CD4-positive, alpha-beta memory T cell (primary cell): ENCODE results near the gene GALNT13. TPM values are rescaled to one million over a fixed set of nuclear protein-coding genes. Genes with fewer than 3 reads are reported as not detected.

Experiments used
- CTCF ChIA-PET: fragments of 350-600 bp; sonication (Branson Sonifier 250); formaldehyde crosslinking; loops from one replicate; lab custom pipeline; 2021; ENCODE audit warnings: inconsistent platforms; ENCODE audit not compliant: partially characterized antibody; lab: Charles Lee
- POLR2A ChIA-PET: fragments of 350-600 bp; sonication (Branson Sonifier 250); formaldehyde crosslinking; loops from one replicate; lab custom pipeline; 2021; ENCODE audit not compliant: partially characterized antibody; lab: Charles Lee
- DNase-seq, 5 donors: peaks; one replicate each; pipeline versions ENCODE4 v3.0.0 to v3.0.0-alpha.2; 2020 to 2022; ENCODE audit warnings: mixed read lengths in 1 of 5
- H3K27ac ChIP-seq: one replicate; pipeline ENCODE4 v1.7.0; 2013; ENCODE audit warnings: low read depth, low read length
- H3K27me3 ChIP-seq: 2 replicates; pipeline ENCODE4 v1.7.0; 2013; ENCODE audit warnings: mild to moderate bottlenecking, low read length, moderate library complexity; ENCODE audit not compliant: insufficient read depth
- H3K36me3 ChIP-seq: 2 replicates; pipeline ENCODE4 v1.7.0; 2013; ENCODE audit warnings: mild to moderate bottlenecking, low read length, moderate library complexity; ENCODE audit not compliant: insufficient read depth
- H3K4me1 ChIP-seq: 2 replicates; pipeline ENCODE4 v1.7.0; 2013; ENCODE audit warnings: mild to moderate bottlenecking, low read length, moderate library complexity; ENCODE audit not compliant: insufficient read depth
- H3K4me3 ChIP-seq, 2 donors: one replicate each; pipeline ENCODE4 v1.7.0; 2013; ENCODE audit warnings: low read length in 2 of 2, mild to moderate bottlenecking in 1 of 2
- H3K9me3 ChIP-seq, 2 donors: one replicate each; pipeline ENCODE4 v1.7.0; 2013; ENCODE audit warnings: low read length in 2 of 2, control low read depth in 1 of 2; ENCODE audit not compliant: control insufficient read depth in 1 of 2
- H3K27ac Mint-ChIP-seq, 7 donors: one replicate each; pipeline ENCODE4 v1.8.0; 2020 to 2021; ENCODE audit warnings: mixed read lengths in 7 of 7, mild to moderate bottlenecking in 6 of 7, inconsistent platforms in 3 of 7, moderate library complexity in 3 of 7
- H3K27me3 Mint-ChIP-seq, 2 donors: one replicate each; pipeline ENCODE4 v1.8.0; 2020 to 2021; ENCODE audit warnings: mixed read lengths in 2 of 2
- H3K36me3 Mint-ChIP-seq, 2 donors: one replicate each; pipeline ENCODE4 v1.8.0; 2020 to 2021; ENCODE audit warnings: mixed read lengths in 2 of 2, inconsistent platforms in 1 of 2, mild to moderate bottlenecking in 1 of 2
- H3K4me1 Mint-ChIP-seq, 4 donors: one replicate each; pipeline ENCODE4 v1.8.0; 2020 to 2021; ENCODE audit warnings: mixed read lengths in 4 of 4, mild to moderate bottlenecking in 1 of 4
- H3K4me3 Mint-ChIP-seq, 8 donors: one replicate each; pipeline ENCODE4 v1.8.0; 2020 to 2021; ENCODE audit warnings: mixed read lengths in 8 of 8, mild to moderate bottlenecking in 7 of 8, moderate library complexity in 6 of 8, inconsistent platforms in 3 of 8
- H3K9me3 Mint-ChIP-seq, 8 donors: one replicate each; pipeline ENCODE4 v1.8.0; 2020 to 2021; ENCODE audit warnings: mixed read lengths in 8 of 8, mild to moderate bottlenecking in 5 of 8, inconsistent platforms in 3 of 8, moderate library complexity in 1 of 8
- intact Hi-C: fragments of 100-400 bp; cut with micrococcal nuclease; formaldehyde crosslinking; loops from one replicate; pipeline ENCODE4 v1.15.1; 2023
- polyA plus RNA-seq, 2 donors: library from polyadenylated mRNA; unstranded; fragments of 300-500 nt; fragmentation: Illumina TruSeq; gene quantifications; one replicate each; pipeline ENCODE4 v1.2.3, GENCODE V29; 2021
- total RNA-seq, 2 experiments: library from RNA; stranded (reverse); gene quantifications; one replicate each; pipeline ENCODE4 v1.2.3, GENCODE V29; 2021

Gene GALNT13
- total and polyA plus RNA-seq, 4 experiments from 2014 or later: 0.79 TPM; not detected in 3

GRCh38 chr2:154428022-154428421 lies 556.3 kb downstream of the GALNT13 start:
- Histone ChIP-seq H3K27me3 (no peaks in the 10 kb centered on the region), H3K27ac (no peak overlapping the region), H3K4me1 (no peaks in the 10 kb centered on the region), H3K36me3 (no peaks in the 10 kb centered on the region), H3K9me3 (no peaks in the 10 kb centered on the region), H3K4me3 (no peak overlapping the region)
- DNase-seq: no peak
- Mint-ChIP-seq H3K4me3 (no peak overlapping the region), H3K36me3 (no peaks in the 10 kb centered on the region), H3K4me1 (no peaks in the 10 kb centered on the region), H3K9me3 (peaks cover 0 to 9% (median 5%) of the 10 kb centered on the region in 8 donors), H3K27ac (no peak overlapping the region), H3K27me3 (no peaks in the 10 kb centered on the region)
- ChIA-PET CTCF (no interaction called here), POLR2A (no interaction called here)
- intact Hi-C loops: no loop called here

GRCh38 chr2:154433010-154433409 lies 561.3 kb downstream of the GALNT13 start:
- no peak for DNase-seq
- H3K4me3 ChIP-seq: no peak overlapping the region
- no peaks in the 10 kb centered on the region for H3K36me3 ChIP-seq
- Mint-ChIP-seq H3K27ac (no peak overlapping the region), H3K27me3 (no peaks in the 10 kb centered on the region), H3K4me3 (no peak overlapping the region), H3K4me1 (no peaks in the 10 kb centered on the region), H3K36me3 (no peaks in the 10 kb centered on the region), H3K9me3 (peaks cover 0 to 16% (median 4%) of the 10 kb centered on the region in 8 donors)
- ChIA-PET POLR2A (no interaction called here), CTCF (no interaction called here)
- no peaks in the 10 kb centered on the region for H3K9me3 ChIP-seq
- no peak overlapping the region for H3K27ac ChIP-seq
- no peaks in the 10 kb centered on the region for H3K4me1 ChIP-seq
- intact Hi-C loops: no loop called here
- H3K27me3 ChIP-seq: no peaks in the 10 kb centered on the region

- POLR2A ChIA-PET: no interaction called here
- Histone ChIP-seq H3K4me3 (no peak overlapping the region), H3K9me3 (no peaks in the 10 kb centered on the region), H3K36me3 (no peaks in the 10 kb centered on the region), H3K27me3 (no peaks in the 10 kb centered on the region), H3K27ac (no peak overlapping the region), H3K4me1 (no peaks in the 10 kb centered on the region)
- H3K4me1 Mint-ChIP-seq: no peaks in the 10 kb centered on the region
- H3K27ac Mint-ChIP-seq: no peak overlapping the region
- H3K9me3 Mint-ChIP-seq: peaks cover 0 to 9% (median 1%) of the 10 kb centered on the region in 8 donors
- CTCF ChIA-PET: no interaction called here
- H3K4me3 Mint-ChIP-seq: no peak overlapping the region
- DNase-seq: no peak
- H3K27me3 Mint-ChIP-seq: no peaks in the 10 kb centered on the region
- intact Hi-C loops: no loop called here
- no peaks in the 10 kb centered on the region for H3K36me3 Mint-ChIP-seq
These were observed 565.4 kb downstream of the GALNT13 start for GRCh38 chr2:154437104-154437503.

GRCh38 chr2:154439156-154439555 lies 567.4 kb downstream of the GALNT13 start:
- ChIA-PET POLR2A (interaction anchor here (1.3 kb wide), 1 partner anchor 12 kb away, joined by 3 read pairs; no protein-coding TSS in a partner anchor), CTCF (no interaction called here)
- Mint-ChIP-seq H3K4me3 (no peak overlapping the region), H3K4me1 (no peaks in the 10 kb centered on the region), H3K27ac (no peak overlapping the region), H3K36me3 (no peaks in the 10 kb centered on the region), H3K9me3 (peaks cover 0 to 5% (median 0%) of the 10 kb centered on the region in 8 donors), H3K27me3 (no peaks in the 10 kb centered on the region)
- intact Hi-C loops: no loop called here
- H3K9me3 ChIP-seq: no peaks in the 10 kb centered on the region
- no peaks in the 10 kb centered on the region for H3K27me3 ChIP-seq
- H3K4me3 ChIP-seq: no peak overlapping the region
- no peak for DNase-seq
- no peaks in the 10 kb centered on the region for H3K4me1 ChIP-seq
- no peak overlapping the region for H3K27ac ChIP-seq
- no peaks in the 10 kb centered on the region for H3K36me3 ChIP-seq

- Mint-ChIP-seq H3K9me3 (peaks cover 0 to under 1% (median 0%) of the 10 kb centered on the region in 8 donors), H3K27ac (no peak overlapping the region), H3K36me3 (no peaks in the 10 kb centered on the region), H3K4me3 (no peak overlapping the region), H3K27me3 (no peaks in the 10 kb centered on the region), H3K4me1 (no peaks in the 10 kb centered on the region)
- Histone ChIP-seq H3K27ac (no peak overlapping the region), H3K9me3 (no peaks in the 10 kb centered on the region), H3K4me1 (no peaks in the 10 kb centered on the region), H3K4me3 (no peak overlapping the region), H3K27me3 (no peaks in the 10 kb centered on the region), H3K36me3 (no peaks in the 10 kb centered on the region)
- ChIA-PET CTCF (no interaction called here), POLR2A (no interaction called here)
- DNase-seq: no peak
- intact Hi-C loops: no loop called here
These were observed 572.2 kb downstream of the GALNT13 start for GRCh38 chr2:154443919-154444318.

GRCh38 chr2:154446324-154446723 lies 574.6 kb downstream of the GALNT13 start:
- intact Hi-C loops: no loop called here
- Mint-ChIP-seq H3K27ac (no peak overlapping the region), H3K27me3 (no peaks in the 10 kb centered on the region), H3K9me3 (peaks cover 0 to 2% (median 0%) of the 10 kb centered on the region in 8 donors), H3K4me1 (no peaks in the 10 kb centered on the region), H3K36me3 (no peaks in the 10 kb centered on the region), H3K4me3 (no peak overlapping the region)
- DNase-seq: no peak
- Histone ChIP-seq H3K4me1 (no peaks in the 10 kb centered on the region), H3K27me3 (no peaks in the 10 kb centered on the region), H3K9me3 (no peaks in the 10 kb centered on the region), H3K4me3 (no peak overlapping the region), H3K36me3 (no peaks in the 10 kb centered on the region), H3K27ac (no peak overlapping the region)
- ChIA-PET CTCF (no interaction called here), POLR2A (no interaction called here)

GRCh38 chr2:154447727-154448418 lies 576.2 kb downstream of the GALNT13 start:
- Histone ChIP-seq H3K9me3 (no peaks in the 10 kb centered on the region), H3K27ac (no peak overlapping the region), H3K27me3 (no peaks in the 10 kb centered on the region), H3K4me3 (no peak overlapping the region), H3K36me3 (no peaks in the 10 kb centered on the region), H3K4me1 (no peaks in the 10 kb centered on the region)
- Mint-ChIP-seq H3K36me3 (no peaks in the 10 kb centered on the region), H3K9me3 (peaks cover 0 to 2% (median 0%) of the 10 kb centered on the region in 8 donors), H3K27ac (no peak overlapping the region), H3K27me3 (no peaks in the 10 kb centered on the region), H3K4me3 (no peak overlapping the region), H3K4me1 (no peaks in the 10 kb centered on the region)
- DNase-seq: no peak
- intact Hi-C loops: no loop called here
- CTCF ChIA-PET: no interaction called here
- POLR2A ChIA-PET: no interaction called here
